Effector CD4-positive, alpha-beta T cell (primary cell): Measurements from ENCODE around the gene IBSP. TPM values are rescaled to one million over a fixed set of nuclear protein-coding genes. Genes with fewer than 3 reads are reported as not detected.

Experiments used
- DNase-seq: peaks from one replicate; pipeline ENCODE4 v3.0.0-alpha.2; 2020
- total RNA-seq: gene quantifications from one replicate; lab custom pipeline; 2026; lab: John Stamatoyannopoulos, UW

The IBSP gene
- total RNA-seq: not detected

GRCh38 chr4:87799301-87800113 is at the start of gene IBSP:
Gene IBSP, plus strand, starts transcription at chr4:87799554. Its CDS starts 2,808 bp downstream, at chr4:87802362.
- DNase-seq: no peak

DNA sequence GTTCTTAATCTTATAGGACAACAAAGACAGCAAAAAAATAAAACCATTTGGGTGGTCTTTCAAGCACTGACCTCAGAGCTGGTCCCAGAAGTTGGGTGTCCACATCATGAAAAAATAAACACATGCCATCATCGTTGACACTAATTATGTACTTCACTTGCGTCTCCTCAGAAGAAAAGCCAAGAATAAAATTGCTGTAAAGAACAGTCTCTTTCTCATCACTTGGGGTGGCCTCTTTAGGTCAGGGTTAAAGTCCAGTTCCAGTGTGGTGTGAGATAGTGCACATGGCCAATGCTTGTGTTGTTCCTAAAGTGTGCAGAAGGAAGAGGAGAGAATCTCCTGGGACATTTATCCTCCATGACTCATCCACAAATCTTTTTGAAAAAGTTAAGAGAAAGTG is 49.5 kb upstream of the IBSP start:
- DNase-seq: no peak

GRCh38 chr4:87758270-87758669 is 41.1 kb upstream of the IBSP start:
- DNase-seq: no peak

DNA sequence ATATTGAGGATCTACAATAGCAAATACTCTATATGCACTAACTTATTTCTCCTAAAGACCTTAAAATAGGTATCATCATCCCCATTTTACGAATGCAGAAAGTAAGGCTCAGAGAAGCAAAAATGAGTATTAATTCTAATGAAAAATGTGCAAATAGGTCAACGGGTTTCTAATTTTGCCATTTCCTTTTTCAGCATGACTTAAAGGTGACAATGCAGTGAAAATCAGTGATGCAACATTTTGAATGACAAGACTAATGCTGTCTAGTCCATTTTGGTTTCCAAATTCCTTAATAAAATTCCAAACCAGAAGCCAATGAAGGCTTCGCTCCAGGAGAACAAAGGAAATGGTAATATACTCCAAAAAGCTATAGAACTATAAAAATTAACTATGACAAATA is 37.0 kb upstream of the IBSP start:
- DNase-seq: no peak

GRCh38 chr4:87781569-87781968 is 17.8 kb upstream of the IBSP start:
- no peak for DNase-seq

DNA sequence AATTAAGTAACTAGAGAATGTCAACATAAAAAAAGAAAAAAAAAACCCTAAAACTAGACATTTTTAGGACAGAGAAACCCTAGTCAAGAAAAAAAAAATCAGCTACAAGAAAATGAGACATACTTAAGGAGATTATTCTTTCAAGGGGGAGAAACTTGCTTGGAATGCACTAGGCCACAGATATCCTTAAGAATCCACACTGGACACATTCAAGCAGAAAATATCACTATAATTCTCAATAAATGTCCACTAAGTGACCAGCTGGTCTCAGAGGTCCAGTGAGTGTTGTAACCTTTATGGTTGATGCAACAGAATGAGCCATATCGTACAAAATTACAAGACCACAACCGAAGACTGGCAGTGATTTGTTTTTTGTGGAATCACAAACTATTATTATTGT is 15.6 kb upstream of the IBSP start:
- DNase-seq: no peak

DNA sequence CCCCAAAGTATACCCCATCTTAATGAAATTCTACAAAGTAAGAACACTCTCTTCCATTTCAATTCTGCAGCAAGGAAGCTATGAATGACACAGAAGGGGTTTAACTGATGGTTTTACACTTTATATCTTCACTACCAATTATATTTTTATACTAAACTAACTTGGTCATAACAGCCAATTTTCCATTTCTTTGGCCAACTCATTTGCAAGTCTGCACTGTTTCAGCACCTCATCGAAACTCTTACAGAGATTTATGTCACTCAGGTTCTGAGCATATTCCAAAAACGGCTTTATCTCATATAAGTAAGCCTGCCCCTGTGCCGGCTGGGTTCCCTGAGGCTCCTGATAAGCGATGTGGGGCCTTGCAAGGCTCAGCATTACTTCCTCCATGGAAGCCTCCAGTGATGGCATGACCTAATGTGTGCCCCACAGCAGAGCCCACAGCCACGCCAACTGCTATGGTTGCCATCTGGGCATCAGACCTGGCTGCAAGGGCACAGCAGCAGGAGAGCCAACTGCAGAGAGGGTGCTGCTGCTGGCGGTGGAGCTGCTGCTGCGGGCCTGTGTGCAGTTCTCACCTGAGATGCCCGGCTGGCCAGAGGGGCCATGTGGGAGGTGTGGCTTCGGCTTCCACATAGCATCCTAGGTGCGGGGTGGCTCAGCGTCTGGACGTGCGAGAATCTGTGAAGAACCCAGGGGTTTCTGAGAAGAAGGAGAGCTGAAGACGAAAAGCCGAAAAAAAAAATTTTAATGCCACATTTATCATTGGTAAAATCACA is 13.4 kb upstream of the IBSP start:
- no peak for DNase-seq

- no peak for DNase-seq
Measured at GRCh38 chr4:87802858-87803257, 3.5 kb downstream of the IBSP start.

DNA sequence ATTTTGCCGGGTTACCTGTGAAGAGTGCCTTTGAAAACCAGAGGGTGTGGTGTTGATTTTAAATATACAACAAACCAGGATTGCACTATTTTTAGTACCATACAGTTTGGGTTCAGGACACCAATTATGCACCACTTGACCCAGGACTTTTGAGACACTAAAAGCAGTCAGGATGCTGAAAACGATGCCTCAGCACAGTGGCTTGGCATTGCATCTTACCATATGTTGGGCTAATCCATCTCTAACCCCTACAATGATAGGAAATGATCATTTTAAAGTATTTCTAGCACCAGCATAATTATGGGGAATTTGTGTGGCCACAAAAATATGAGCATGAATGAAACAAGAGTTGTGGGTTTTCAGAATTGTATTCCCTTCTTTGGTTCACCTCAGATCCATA is 4.1 kb downstream of the IBSP start:
- DNase-seq: no peak

- no peak for DNase-seq
Measured at GRCh38 chr4:87804871-87805270, 5.5 kb downstream of the IBSP start.

DNA sequence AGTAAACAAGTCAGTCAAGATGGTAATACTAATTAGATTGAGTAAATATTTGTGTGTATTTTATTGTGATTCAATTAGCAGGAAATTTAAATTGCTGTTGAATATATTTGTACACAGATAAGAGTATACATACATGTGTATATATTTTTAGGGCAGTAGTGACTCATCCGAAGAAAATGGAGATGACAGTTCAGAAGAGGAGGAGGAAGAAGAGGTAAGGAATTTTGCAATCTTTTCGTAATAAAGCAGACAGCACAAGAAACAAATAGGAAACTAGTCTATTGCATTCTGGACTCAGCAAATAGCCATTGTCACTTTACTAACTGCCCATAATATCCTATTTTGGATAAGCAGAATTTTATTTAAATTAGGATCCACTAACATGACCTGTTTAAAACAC is 6.6 kb downstream of the IBSP start:
- no peak for DNase-seq

DNA sequence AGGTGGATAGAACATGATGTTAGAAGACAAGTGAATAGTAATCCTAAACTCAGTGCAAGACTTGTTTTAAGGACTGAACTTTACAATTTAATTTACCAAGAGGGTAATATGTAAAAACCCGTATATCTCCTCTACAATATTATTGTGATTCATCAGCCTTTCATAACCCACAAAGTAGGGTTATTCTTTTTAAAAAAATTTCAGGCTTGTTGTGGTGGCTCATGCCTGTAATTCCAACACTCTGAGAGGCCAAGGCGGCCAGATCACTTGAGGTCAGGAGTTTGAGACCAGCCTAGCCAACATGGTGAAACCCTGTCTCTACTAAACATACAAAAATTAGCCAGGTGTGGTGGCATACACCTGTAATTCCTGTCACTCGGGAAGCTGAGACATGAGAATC is 7.2 kb downstream of the IBSP start:
- DNase-seq: no peak

- DNase-seq: no peak
Measured at GRCh38 chr4:87807402-87807801, 8.0 kb downstream of the IBSP start.

DNA sequence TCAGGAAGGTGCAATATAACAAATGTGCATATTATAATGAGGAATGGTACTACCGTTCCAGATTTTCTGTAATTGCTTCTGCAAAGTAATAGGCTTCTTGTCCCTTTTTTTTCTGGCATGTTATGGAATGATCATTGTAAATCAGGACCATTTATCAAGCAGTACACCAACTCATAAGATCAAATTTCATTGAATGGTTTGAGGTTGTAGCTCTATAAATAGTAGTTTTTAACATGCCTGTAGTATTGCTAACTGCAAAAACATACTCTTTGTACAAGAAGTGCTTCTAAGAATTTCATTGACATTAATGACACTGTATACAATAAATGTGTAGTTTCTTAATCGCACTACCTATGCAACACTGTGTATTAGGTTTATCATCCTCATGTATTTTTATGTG is 12.6 kb downstream of the IBSP start:
- no peak for DNase-seq

DNA sequence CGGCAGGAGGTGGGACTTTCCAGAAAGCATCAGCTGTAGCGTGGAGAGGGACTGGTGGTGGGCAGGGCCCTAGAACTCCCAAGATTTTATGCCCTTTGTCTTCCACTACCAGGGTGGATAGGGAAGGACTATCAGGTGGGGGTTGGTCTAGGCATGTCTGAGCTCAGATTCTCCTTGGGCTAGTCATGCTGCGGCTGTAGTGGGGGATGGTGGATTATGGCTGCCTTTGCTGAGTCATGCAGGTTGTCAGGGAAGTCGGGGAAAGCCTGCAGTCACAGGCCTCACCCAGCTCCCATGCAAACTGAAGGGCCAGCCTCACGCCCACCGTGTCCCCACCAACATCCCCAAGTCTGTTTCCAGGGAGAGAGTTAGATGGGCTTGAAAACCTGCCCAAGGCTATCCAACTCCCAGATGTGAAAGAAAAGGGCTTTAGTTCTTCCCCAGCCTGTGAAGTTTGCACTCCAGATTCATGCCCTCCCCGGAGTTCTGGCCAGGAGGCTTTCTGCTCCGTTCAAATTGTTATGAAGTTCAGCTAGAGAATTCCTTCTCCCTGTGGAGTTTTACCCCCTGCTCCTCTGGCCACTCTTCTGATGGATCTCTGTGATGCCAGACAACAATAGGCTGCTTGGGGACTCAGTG is 20.0 kb downstream of the IBSP start:
- DNase-seq: no peak

DNA sequence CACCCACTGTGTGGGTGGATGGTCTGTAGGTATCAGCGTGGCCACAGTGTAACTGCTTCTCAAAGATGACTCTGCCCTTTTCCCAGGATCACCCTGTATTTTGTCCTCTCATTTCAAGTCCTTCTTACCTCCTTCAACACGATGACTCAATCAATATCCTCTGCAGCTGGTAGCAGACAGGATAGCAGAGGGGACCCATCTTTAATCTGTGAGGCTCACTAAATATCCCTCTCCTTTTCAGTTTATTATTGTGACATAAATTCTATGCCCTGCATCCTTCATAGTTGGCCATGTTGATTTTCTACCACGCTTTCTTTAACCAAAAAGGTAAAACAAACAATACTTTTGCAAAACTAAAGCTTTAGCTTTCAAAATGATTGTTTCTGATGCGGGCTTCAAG is 23.8 kb downstream of the IBSP start:
- DNase-seq: no peak

GRCh38 chr4:87823724-87824123 is 24.4 kb downstream of the IBSP start:
- DNase-seq: no peak

- DNase-seq: no peak
Measured at GRCh38 chr4:87824352-87824751, 25.0 kb downstream of the IBSP start.

DNA sequence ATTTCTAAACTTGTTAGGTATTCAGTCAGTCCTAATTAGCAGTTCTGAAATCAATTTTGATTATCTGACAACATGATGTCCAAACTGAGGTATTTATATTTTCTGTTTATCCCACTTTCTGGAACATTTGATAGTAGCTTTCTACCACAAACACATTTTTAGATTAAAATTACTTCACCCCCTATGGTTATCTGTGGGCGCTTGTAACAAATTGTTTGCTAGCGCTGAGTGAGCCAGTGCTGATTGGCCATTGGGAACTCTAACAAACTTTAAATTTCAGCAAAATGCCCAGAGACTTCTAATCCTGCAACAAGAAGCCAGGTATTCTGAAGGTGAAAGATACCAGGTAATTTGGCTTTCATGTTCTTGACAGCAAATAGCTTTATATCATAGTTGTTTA is 33.3 kb downstream of the IBSP start, which contains the start of gene MEPE:
TSS of gene MEPE (plus strand) at position 301 of the 400 bp plus-strand sequence. CDS start 1,746 bp downstream, outside the sequence.
- no peak for DNase-seq

GRCh38 chr4:87834401-87834800 is 35.0 kb downstream of the IBSP start:
- DNase-seq: no peak

- DNase-seq: no peak
Measured at GRCh38 chr4:87835197-87835596, 35.8 kb downstream of the IBSP start.

DNA sequence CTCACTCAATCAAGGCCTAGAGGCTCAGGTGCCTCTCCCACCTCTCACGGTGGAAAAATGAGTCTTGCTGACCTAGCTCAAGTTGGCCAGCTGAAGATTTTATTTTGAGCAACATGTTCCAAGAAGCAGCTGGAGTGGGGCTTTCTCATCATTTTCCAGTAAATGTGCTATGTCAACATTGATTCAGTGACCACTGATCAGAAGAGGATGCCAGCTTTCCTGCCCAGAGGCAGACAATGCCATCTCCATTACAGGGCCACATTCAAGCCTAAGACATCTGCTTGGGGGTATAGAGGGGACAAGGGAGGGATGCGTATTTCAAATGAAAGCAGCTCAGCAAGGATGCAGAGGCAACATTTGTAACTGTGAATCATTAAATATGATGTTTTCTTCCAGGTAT is 36.4 kb downstream of the IBSP start:
- DNase-seq: no peak

DNA sequence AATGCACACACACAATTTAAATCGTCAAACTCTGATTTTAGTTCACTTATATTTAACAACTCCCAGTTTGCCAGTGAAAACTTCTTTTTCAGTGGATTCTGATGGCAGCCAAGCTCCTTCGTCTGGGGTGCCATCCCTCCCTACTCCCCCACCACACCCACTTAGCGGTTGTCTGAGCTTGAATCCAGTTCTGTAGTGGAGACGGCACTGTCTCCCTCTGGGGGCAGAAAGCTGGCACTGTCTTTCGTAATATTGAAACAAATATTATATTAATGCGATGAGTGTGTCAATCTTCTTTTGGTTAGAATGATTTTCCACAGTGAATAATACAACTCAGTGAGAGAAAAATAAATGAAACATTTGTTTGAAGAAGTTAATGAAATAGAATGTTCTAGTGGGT is 38.9 kb downstream of the IBSP start:
- no peak for DNase-seq
